A549 (cell line): ENCODE data around the gene CEP128. TPM values are rescaled to one million over a fixed set of nuclear protein-coding genes. Genes with fewer than 3 reads are reported as not detected.
"Not testable (repeated sequence)": the region's sequence is repeated elsewhere in the genome, so short reads cannot be mapped to it uniquely, and the experiment has no call there.

Experiments used
- ATAC-seq, 2 experiments: fragments of 200-7000 bp in 1 of 2; fragments of >200 bp in 1 of 2; cut with Nextera tagmentation in 1 of 2; cut with Tn5 transposase in 1 of 2; 3 replicates each; pipeline versions ENCODE4 v1.8.0 to v1.9.1; 2018 to 2020; ENCODE audit warnings: mild to moderate bottlenecking in 1 of 2, moderate library complexity in 1 of 2
- CTCF ChIA-PET: fragments of 300-600 bp; sonication (Branson Sonifier 250); formaldehyde crosslinking; extraction: SDS; loops from one replicate; lab custom pipeline; 2021; ENCODE audit warnings: antibody characterized with exemption, inconsistent platforms; lab: Yijun Ruan, JAX
- POLR2A ChIA-PET: fragments of 350-600 bp; formaldehyde crosslinking; extraction: SDS; loops from one replicate; lab custom pipeline; 2021; ENCODE audit warnings: antibody characterized with exemption, inconsistent platforms; lab: Yijun Ruan, JAX
- DNase-seq, 2 experiments: peaks; one replicate each; pipeline versions ENCODE4 v3.0.0 to v3.0.0-alpha.2; 2011 to 2016; ENCODE audit warnings: low read depth in 1 of 2, low spot score in 1 of 2
- FAIRE-seq: peaks from 2 replicates; lab custom pipeline; 2011; peaks lifted over from hg19 to GRCh38; lab: Jason Lieb, UNC
- H3K27ac ChIP-seq, 2 experiments: fragments of >200 bp; sonication (Bioruptor Twin); formaldehyde crosslinking; 3 replicates each; pipeline ENCODE4 v1.5.1; 2016 to 2017
- H3K4me1 ChIP-seq: fragments of >200 bp; sonication (Bioruptor Twin); formaldehyde crosslinking; 3 replicates; pipeline ENCODE4 v1.6.1; 2016
- H3K4me2 ChIP-seq: fragments of >200 bp; sonication (Bioruptor Twin); formaldehyde crosslinking; 3 replicates; pipeline ENCODE4 v1.6.1; 2016
- H3K4me3 ChIP-seq: fragments of >200 bp; sonication (Bioruptor Twin); formaldehyde crosslinking; 3 replicates; pipeline ENCODE4 v1.5.1; 2016
- H3K9me3 ChIP-seq: fragments of >200 bp; sonication (Bioruptor Twin); formaldehyde crosslinking; 3 replicates; pipeline ENCODE4 v1.6.1; 2016
- EHF ChIP-seq: fragments of 250-450 bp; sonication (Bioruptor Pico); IDR thresholded peaks from 2 replicates; pipeline ENCODE4 v1.5.0; 2020; ENCODE audit warnings: mild to moderate bottlenecking
- FOSL2 ChIP-seq, 2 experiments: fragments of 450-650 bp in 1 of 2; fragments of >200 bp in 1 of 2; sonication (Bioruptor Twin) in 1 of 2; formaldehyde crosslinking; IDR thresholded peaks; 2 replicates each; pipeline versions ENCODE4 v1.5.0 to v1.6.1; 2016 to 2020; ENCODE audit warnings: mild to moderate bottlenecking in 1 of 2, moderate library complexity in 1 of 2
- FOXS1 ChIP-seq: fragments of 250-450 bp; sonication (Bioruptor Pico); IDR thresholded peaks from 2 replicates; pipeline ENCODE4 v1.5.0; 2020; ENCODE audit warnings: mild to moderate bottlenecking, moderate library complexity
- HOXB5 ChIP-seq: fragments of 250-450 bp; sonication (Bioruptor Pico); IDR thresholded peaks from 2 replicates; pipeline ENCODE4 v1.5.0; 2020; ENCODE audit warnings: mild to moderate bottlenecking, moderate library complexity
- JUN ChIP-seq, 2 experiments: fragments of >200 bp; sonication (Bioruptor Twin); formaldehyde crosslinking; IDR thresholded peaks; 2 replicates in 1 of 2; 3 replicates in 1 of 2; pipeline ENCODE4 v1.6.1; 2016 to 2017
- JUNB ChIP-seq: fragments of >200 bp; sonication (Bioruptor Twin); formaldehyde crosslinking; IDR thresholded peaks from 2 replicates; pipeline ENCODE4 v1.6.1; 2016
- MAFK ChIP-seq: fragments of 450-650 bp; IDR thresholded peaks from 2 replicates; pipeline ENCODE4 v1.6.1; 2014; ENCODE audit not compliant: partially characterized antibody
- NFE2L2 ChIP-seq: fragments of 150-350 bp; conservative IDR thresholded peaks from 2 replicates; pipeline ENCODE4 v1.6.1; 2014; ENCODE audit warnings: low read length
- NPAS2 ChIP-seq: fragments of 250-450 bp; sonication (Bioruptor Pico); IDR thresholded peaks from 2 replicates; pipeline ENCODE4 v1.8.0; 2022; ENCODE audit warnings: mild to moderate bottlenecking, moderate library complexity, borderline replicate concordance
- NR3C1 ChIP-seq: fragments of >200 bp; sonication (Bioruptor Twin); formaldehyde crosslinking; IDR thresholded peaks from 3 replicates; pipeline ENCODE4 v1.6.1; 2017
- RAD21 ChIP-seq, 2 experiments: fragments of >200 bp in 1 of 2; sonication (Bioruptor Twin) in 1 of 2; formaldehyde crosslinking in 1 of 2; IDR thresholded peaks in 1 of 2; conservative IDR thresholded peaks in 1 of 2; 2 replicates in 1 of 2; 3 replicates in 1 of 2; pipeline ENCODE4 v1.6.1; 2012 to 2018; ENCODE audit warnings: inconsistent platforms in 1 of 2
- RARB ChIP-seq: fragments of 250-450 bp; sonication (Bioruptor Pico); IDR thresholded peaks from 2 replicates; pipeline ENCODE4 v1.8.0; 2021; ENCODE audit warnings: mild to moderate bottlenecking, moderate library complexity
- RCOR1 ChIP-seq: fragments of 150-350 bp; IDR thresholded peaks from 2 replicates; pipeline ENCODE4 v1.6.1; 2014; ENCODE audit warnings: antibody characterized with exemption, low read length, low read depth
- RFX5 ChIP-seq: fragments of 450-650 bp; IDR thresholded peaks from 2 replicates; pipeline ENCODE4 v1.7.1; 2014; ENCODE audit warnings: antibody characterized with exemption, mild to moderate bottlenecking, moderate library complexity
- SMC3 ChIP-seq: fragments of >200 bp; sonication (Bioruptor Twin); formaldehyde crosslinking; IDR thresholded peaks from 3 replicates; pipeline ENCODE4 v1.6.1; 2018; ENCODE audit warnings: inconsistent platforms
- SREBF2 ChIP-seq: fragments of 450-650 bp; IDR thresholded peaks from 2 replicates; pipeline ENCODE4 v1.6.1; 2014; ENCODE audit warnings: mild to moderate bottlenecking, moderate library complexity
- TFCP2L1 ChIP-seq: fragments of 250-450 bp; sonication (Bioruptor Pico); IDR thresholded peaks from 2 replicates; pipeline ENCODE4 v1.5.0; 2021; ENCODE audit warnings: mild to moderate bottlenecking
- TP53 ChIP-seq: fragments of 250-450 bp; sonication (Bioruptor Pico); IDR thresholded peaks from 2 replicates; pipeline ENCODE4 v1.5.0; 2021; ENCODE audit warnings: mild to moderate bottlenecking, moderate library complexity
- ZC3H11A ChIP-seq: fragments of 450-650 bp; IDR thresholded peaks from 2 replicates; pipeline ENCODE4 v1.6.1; 2014; ENCODE audit warnings: antibody characterized with exemption, mild to moderate bottlenecking
- WGBS: methylation state at CpG from one replicate; pipeline ENCODE4 v1.1.6; 2017; ENCODE audit errors: missing lambda C conversion rate; 5-methylcytosine and 5-hydroxymethylcytosine counted together
- polyA plus RNA-seq, 4 experiments: library from polyadenylated mRNA; depleted of rRNA in 3 of 4; stranded (reverse); fragments of >200 nt; fragmentation: RNase III in 1 of 4; extraction: RNeasy Plus Mini Kit Qiagen cat#74134 plus additional on column Dnase treatment in 1 of 4; gene quantifications; 2 replicates in 3 of 4; 3 replicates in 1 of 4; pipeline ENCODE4 v1.2.3, GENCODE V29; 2011 to 2017
- TF ChIP-seq, protein P1 (sequence below): IDR thresholded peaks from 2 replicates; pipeline ENCODE4 v1.6.1; 2012
- TF ChIP-seq, protein P2 (sequence below): IDR thresholded peaks from 2 replicates; pipeline ENCODE4 v1.6.1; 2012; ENCODE audit warnings: low read depth, borderline replicate concordance
- TF ChIP-seq, protein P3 (sequence below): fragments of >200 bp; sonication (Bioruptor Twin); formaldehyde crosslinking; IDR thresholded peaks from 3 replicates; pipeline ENCODE4 v1.5.1; 2016

The CEP128 gene
- polyA plus RNA-seq, 2 of the 4 experiments (the other 2 are of a cell fraction) = 5.8 to 7.0 TPM

DNA sequence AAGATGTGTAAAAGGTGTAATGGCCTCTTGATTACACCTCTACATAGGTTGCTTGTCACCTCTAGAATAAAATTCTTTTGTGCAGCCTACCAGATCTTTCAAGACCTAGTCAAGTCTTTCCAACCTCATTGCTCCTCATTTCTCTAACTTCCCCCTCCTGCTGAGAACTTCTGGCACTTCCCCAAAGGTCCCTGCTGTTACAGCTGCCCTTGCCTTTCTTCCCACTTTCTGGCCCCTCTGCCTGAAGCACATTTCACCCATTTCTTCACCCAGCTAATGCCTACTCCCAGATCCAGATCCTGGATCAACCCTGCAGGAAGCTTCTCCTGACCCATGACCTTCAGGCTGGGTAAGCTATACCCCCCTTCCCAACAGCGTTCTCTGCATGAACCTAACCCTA lies 15.4 kb upstream of the CEP128 start:
- H3K4me2 ChIP-seq = no peak overlapping the region
- no peak overlapping the region for H3K27ac ChIP-seq
- H3K4me1 ChIP-seq = no peaks in the 10 kb centered on the region
- no peak for TF ChIP-seq SREBF2
- TF ChIP-seq, protein P1, sequence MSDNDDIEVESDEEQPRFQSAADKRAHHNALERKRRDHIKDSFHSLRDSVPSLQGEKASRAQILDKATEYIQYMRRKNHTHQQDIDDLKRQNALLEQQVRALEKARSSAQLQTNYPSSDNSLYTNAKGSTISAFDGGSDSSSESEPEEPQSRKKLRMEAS = no peak
- no peak for TF ChIP-seq FOXS1
- no peak for TF ChIP-seq RCOR1
- TF ChIP-seq NPAS2 (CRISPR knock-in tag) = no peak
- TF ChIP-seq RFX5 = no peak
- TF ChIP-seq, all 56 proteins: peak for 0
- DNase-seq = no peak
- no peak for ATAC-seq
- no peak for FAIRE-seq
- H3K4me3 ChIP-seq = no peak overlapping the region
- CTCF ChIA-PET = interaction anchor here (3.5 to 4.3 kb wide), 2 partner anchors 17 to 31 kb away, joined by 10 to 57 read pairs; no protein-coding TSS in a partner anchor
- H3K9me3 ChIP-seq = no peaks in the 10 kb centered on the region
- 7% methylated on average over 1 of the region's 1 CpG for WGBS
- POLR2A ChIA-PET = no interaction called here

DNA sequence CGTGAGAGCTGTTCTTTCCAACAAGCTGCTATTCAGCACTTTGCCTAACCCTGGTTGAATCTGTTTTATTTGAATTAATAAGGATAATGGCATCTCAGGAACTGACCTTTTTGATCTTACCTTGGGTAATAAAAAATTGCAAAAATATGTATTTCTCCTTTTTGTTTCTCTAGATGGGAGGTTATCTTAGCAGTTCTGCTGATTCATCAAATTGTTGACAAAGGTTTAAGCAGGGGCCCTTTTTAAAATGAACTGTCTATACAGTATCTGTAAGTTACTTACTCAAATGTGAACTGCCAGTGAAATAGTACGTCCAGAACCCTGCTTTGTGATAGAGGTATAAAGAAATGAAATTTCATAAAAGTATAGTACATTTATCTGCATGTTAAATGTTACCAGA lies 14.6 kb upstream of the CEP128 start:
- no peaks in the 10 kb centered on the region for H3K9me3 ChIP-seq
- FAIRE-seq (no peak), ATAC-seq (no peak), DNase-seq (no peak)
- TF ChIP-seq MAFK = peak; percentile 96
- TF ChIP-seq RARB (CRISPR knock-in tag) = no peak
- no peak for TF ChIP-seq TFCP2L1 (CRISPR knock-in tag)
- no peak overlapping the region for H3K27ac ChIP-seq
- ChIA-PET CTCF (interaction anchor here (0.7 to 4.3 kb wide), 9 partner anchors 9 to 215 kb away, joined by 3 to 57 read pairs (median 4); no protein-coding TSS in a partner anchor), POLR2A (no interaction called here)
- no peak overlapping the region; the same call in 2 of the 3 replicates for H3K4me2 ChIP-seq
- 65% methylated on average over 2 of the region's 2 CpGs for WGBS
- no peaks in the 10 kb centered on the region for H3K4me1 ChIP-seq
- H3K4me3 ChIP-seq = no peak overlapping the region

DNA sequence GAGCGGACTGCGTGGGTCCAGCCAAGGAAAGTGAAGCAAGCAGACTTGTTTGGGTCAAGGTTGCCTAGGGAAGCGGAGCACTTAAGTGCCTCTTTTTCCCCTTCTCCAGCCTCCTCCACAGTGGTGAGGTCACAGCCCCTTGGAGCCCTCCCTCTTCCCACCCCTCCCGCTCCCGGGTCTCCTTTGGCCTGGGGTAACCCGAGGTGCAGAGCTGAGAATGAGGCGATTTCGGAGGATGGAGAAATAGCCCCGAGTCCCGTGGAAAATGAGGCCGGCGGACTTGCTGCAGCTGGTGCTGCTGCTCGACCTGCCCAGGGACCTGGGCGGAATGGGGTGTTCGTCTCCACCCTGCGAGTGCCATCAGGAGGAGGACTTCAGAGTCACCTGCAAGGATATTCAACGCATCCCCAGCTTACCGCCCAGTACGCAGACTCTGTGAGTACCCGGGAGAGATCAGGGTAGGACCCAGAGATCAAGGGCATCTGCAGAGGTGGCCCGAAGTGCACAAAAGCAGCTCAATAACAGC lies 13.9 kb upstream of the CEP128 start, which contains the start of gene TSHR:
Gene TSHR, plus strand, starts transcription at position 206 of the 526 bp plus-strand sequence. Its CDS starts 60 bp downstream, at position 266.
- peak within 1 kb of the TSS; percentile 52 for H3K4me3 ChIP-seq
- no peak for FAIRE-seq
- H3K9me3 ChIP-seq = no peaks in the 10 kb centered on the region
- peak within 1 kb of the TSS; percentile 94 for H3K4me2 ChIP-seq
- TF ChIP-seq FOSL2 (IDR thresholded peaks at IDR 0.05) = no peak
- no peak for TF ChIP-seq FOSL2 (CRISPR knock-in tag; IDR thresholded peaks at IDR 0.05)
- no peak for TF ChIP-seq HOXB5 (CRISPR knock-in tag)
- no peak for TF ChIP-seq TFCP2L1 (CRISPR knock-in tag)
- no peak for TF ChIP-seq NR3C1
- TF ChIP-seq ZC3H11A = no peak
- TF ChIP-seq JUN (IDR thresholded peaks at IDR 0.05) = no peak
- no peak for TF ChIP-seq NFE2L2
- TF ChIP-seq, protein P2, sequence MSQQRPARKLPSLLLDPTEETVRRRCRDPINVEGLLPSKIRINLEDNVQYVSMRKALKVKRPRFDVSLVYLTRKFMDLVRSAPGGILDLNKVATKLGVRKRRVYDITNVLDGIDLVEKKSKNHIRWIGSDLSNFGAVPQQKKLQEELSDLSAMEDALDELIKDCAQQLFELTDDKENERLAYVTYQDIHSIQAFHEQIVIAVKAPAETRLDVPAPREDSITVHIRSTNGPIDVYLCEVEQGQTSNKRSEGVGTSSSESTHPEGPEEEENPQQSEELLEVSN = no peak
- no peak for TF ChIP-seq SMC3
- no peak for TF ChIP-seq JUNB
- no peak for TF ChIP-seq RCOR1
- peak in 1 of 2 experiments; percentile 7 for DNase-seq
- peak; percentile 41 to 61; a peak in 5 of 6 replicates for ATAC-seq
- peak within 1 kb of the TSS in 1 of 2 experiments; percentile 77; a peak in 4 of 6 replicates for H3K27ac ChIP-seq
- ChIA-PET POLR2A (no interaction called here), CTCF (interaction anchor here (0.6 to 4.3 kb wide), 16 partner anchors 9 to 509 kb away, joined by 3 to 57 read pairs (median 4); no protein-coding TSS in a partner anchor)
- no peaks in the 10 kb centered on the region for H3K4me1 ChIP-seq
- WGBS = 53% methylated on average over 14 of the region's 21 CpGs

DNA sequence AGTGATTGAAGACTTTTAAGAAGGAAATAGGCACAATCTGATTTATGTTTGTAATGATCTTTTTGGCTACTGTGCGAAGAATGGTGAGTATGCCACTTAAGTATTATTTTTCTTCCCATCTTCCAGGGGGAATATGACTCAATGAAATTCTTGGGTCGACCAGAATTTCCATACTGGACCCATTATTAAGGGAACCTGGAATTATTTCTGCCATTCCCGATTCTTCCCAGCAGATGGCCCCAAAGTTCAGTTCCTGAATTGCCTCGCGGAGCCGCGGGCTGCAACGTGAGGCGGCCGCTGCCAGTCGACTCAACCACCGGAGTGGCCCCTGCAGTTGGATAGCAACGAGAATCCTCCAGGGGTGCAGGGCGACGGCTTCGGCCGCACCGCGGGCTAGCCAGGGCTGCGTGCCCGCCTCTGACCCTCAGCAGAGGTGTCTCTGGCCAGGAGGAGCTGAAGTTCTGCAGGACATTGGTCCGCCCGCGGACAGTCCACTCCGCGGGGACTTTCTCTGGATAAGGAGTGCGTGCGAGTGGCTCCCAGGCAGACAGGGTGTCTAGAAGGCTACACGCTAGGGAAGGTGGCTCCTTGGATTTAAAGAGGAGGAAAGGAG lies 13.3 kb upstream of the CEP128 start:
- no peaks in the 10 kb centered on the region for H3K4me1 ChIP-seq
- H3K9me3 ChIP-seq = no peaks in the 10 kb centered on the region; the same call in 2 of the 3 replicates
- ChIA-PET POLR2A (no interaction called here), CTCF (interaction anchor here (0.6 to 4.3 kb wide), 18 partner anchors 9 to 510 kb away, joined by 3 to 57 read pairs (median 4); partner anchors contain the start of gene CEP128)
- ATAC-seq = peak; percentile 96
- DNase-seq = peak; percentile 61 to 75
- no peak for FAIRE-seq
- H3K4me2 ChIP-seq = peak overlapping the region; percentile 94
- peak overlapping the region in 1 of 2 experiments; percentile 77; a peak in 4 of 6 replicates for H3K27ac ChIP-seq
- TF ChIP-seq EHF (CRISPR knock-in tag) (no peak), TP53 (no peak), SMC3 (peak; percentile 83), RAD21 (conservative IDR thresholded peaks at IDR 0.05 in 1 of 2, IDR thresholded peaks at IDR 0.05 in 1 of 2) (peak; percentile 75 to 83)
- TF ChIP-seq, protein P1 = peak; percentile 63
- TF ChIP-seq, protein P3, sequence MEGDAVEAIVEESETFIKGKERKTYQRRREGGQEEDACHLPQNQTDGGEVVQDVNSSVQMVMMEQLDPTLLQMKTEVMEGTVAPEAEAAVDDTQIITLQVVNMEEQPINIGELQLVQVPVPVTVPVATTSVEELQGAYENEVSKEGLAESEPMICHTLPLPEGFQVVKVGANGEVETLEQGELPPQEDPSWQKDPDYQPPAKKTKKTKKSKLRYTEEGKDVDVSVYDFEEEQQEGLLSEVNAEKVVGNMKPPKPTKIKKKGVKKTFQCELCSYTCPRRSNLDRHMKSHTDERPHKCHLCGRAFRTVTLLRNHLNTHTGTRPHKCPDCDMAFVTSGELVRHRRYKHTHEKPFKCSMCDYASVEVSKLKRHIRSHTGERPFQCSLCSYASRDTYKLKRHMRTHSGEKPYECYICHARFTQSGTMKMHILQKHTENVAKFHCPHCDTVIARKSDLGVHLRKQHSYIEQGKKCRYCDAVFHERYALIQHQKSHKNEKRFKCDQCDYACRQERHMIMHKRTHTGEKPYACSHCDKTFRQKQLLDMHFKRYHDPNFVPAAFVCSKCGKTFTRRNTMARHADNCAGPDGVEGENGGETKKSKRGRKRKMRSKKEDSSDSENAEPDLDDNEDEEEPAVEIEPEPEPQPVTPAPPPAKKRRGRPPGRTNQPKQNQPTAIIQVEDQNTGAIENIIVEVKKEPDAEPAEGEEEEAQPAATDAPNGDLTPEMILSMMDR = peak; percentile 80
- WGBS = 4% methylated on average over 12 of the region's 29 CpGs
- H3K4me3 ChIP-seq = peak overlapping the region; percentile 52

DNA sequence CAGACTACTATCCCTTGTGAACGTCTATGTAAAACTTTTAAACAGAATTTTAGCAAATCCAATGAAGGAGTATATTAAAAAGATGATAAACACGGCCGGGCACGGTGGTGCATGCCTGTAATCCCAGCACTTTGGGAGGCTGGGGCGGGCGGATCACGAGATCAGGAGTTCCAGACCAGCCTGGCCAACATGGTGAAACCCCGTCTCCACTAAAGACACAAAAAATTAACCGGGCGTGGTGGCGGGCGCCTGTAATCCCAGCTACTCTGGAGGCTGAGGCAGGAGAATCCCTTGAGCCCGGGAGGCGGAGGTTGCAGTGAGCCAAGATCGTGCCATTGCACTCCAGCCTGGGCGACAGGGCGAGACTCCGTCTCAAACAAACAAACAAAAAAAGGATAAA lies 11.7 kb upstream of the CEP128 start:
- ATAC-seq, DNase-seq, H3K27ac ChIP-seq, H3K4me3 ChIP-seq, FAIRE-seq, POLR2A ChIA-PET, H3K9me3 ChIP-seq, H3K4me2 ChIP-seq, H3K4me1 ChIP-seq: not testable (repeated sequence)
- WGBS = 70% methylated on average over 18 of the region's 18 CpGs
- CTCF ChIA-PET = interaction anchor here (4.3 kb wide), 1 partner anchor 35 kb away, joined by 57 read pairs; no protein-coding TSS in a partner anchor
